C4-2B (cell line): ENCODE measurements around the gene MLLT6.

Source experiments
- H3K27ac ChIP-seq: fragments of 450-650 bp; 2 replicates; pipeline ENCODE4 v1.5.1; 2017
- CTCF ChIP-seq: fragments of 450-650 bp; conservative IDR thresholded peaks from 2 replicates; pipeline ENCODE4 v1.5.1; 2017; ENCODE audit warnings: mild to moderate bottlenecking
- ZFX ChIP-seq: fragments of 450-650 bp; IDR thresholded peaks from 2 replicates; pipeline ENCODE4 v1.6.1; 2017

MLLT6 gene

GRCh38 chr17:38732376-38733281, 27.6 kb downstream of the MLLT6 start:
- peak overlapping the region; percentile 95 for H3K27ac ChIP-seq
- no peak for TF ChIP-seq CTCF
- no peak for TF ChIP-seq ZFX

GRCh38 chr17:38733282-38733981, 28.4 kb downstream of the MLLT6 start:
- peak overlapping the region; percentile 95 for H3K27ac ChIP-seq
- no peak for TF ChIP-seq ZFX
- 0 out of 2 replicates have a peak, but pooled peaks have one; percentile 5 for TF ChIP-seq CTCF

GRCh38 chr17:38733982-38734973, 29.2 kb downstream of the MLLT6 start:
- H3K27ac ChIP-seq, result peak overlapping the region; percentile 95
- no peak for TF ChIP-seq CTCF
- no peak for TF ChIP-seq ZFX

GRCh38 chr17:38735161-38735997, 30.3 kb downstream of the MLLT6 start:
- TF ChIP-seq CTCF (peak; percentile 95), ZFX (no peak)
- peak overlapping the region; percentile 8; the same call in 1 of the 2 replicates for H3K27ac ChIP-seq

GRCh38 chr17:38738007-38738662, 33.1 kb downstream of the MLLT6 start:
- TF ChIP-seq CTCF, result no peak
- TF ChIP-seq ZFX, result no peak
- no peak overlapping the region for H3K27ac ChIP-seq

GRCh38 chr17:38738686-38739085, 33.6 kb downstream of the MLLT6 start:
- no peak for TF ChIP-seq ZFX
- TF ChIP-seq CTCF, result no peak
- H3K27ac ChIP-seq, result no peak overlapping the region
